K562 (cell line): ENCODE results near the gene KIF26B. TPM values are rescaled to one million over a fixed set of nuclear protein-coding genes. Genes with fewer than 3 reads are reported as not detected.

Experiments used
- ATAC-seq: fragments of 200-7000 bp; cut with Tn5 transposase; 3 replicates; pipeline ENCODE4 v1.9.1; 2020; ENCODE audit warnings: moderate library complexity
- BruUV-seq: library from RNA; stranded (reverse); fragments of 400-500 nt; replicated peaks from 2 replicates; lab custom pipeline; 2021; lab: Mats Ljungman, UMichigan
- CTCF ChIA-PET: fragments of 300-600 bp; formaldehyde crosslinking; extraction: SDS; loops from one replicate; lab custom pipeline; 2021; ENCODE audit warnings: low intra/inter-chr PET ratio; lab: Yijun Ruan, JAX
- POLR2A ChIA-PET: fragments of 300-600, 350-650 bp; sonication (Branson Sonifier 250); formaldehyde crosslinking; extraction: SDS; loops from one replicate; lab custom pipeline; 2021; ENCODE audit warnings: antibody characterized with exemption, inconsistent platforms; lab: Yijun Ruan, JAX
- DNase-seq, 4 experiments: peaks; one replicate each; pipeline versions ENCODE4 v3.0.0 to v3.0.0-alpha.2; 2011 to 2018; ENCODE audit warnings: low spot score in 3 of 4, mixed read lengths in 3 of 4; ENCODE audit errors: extremely low read depth in 1 of 4
- FAIRE-seq: peaks from 2 replicates; lab custom pipeline; 2011; peaks lifted over from hg19 to GRCh38; lab: Jason Lieb, UNC
- H2AFZ ChIP-seq: 2 replicates; pipeline ENCODE4 v1.6.0; 2011; ENCODE audit warnings: low read depth, low read length, control low read depth, inconsistent platforms
- H3K27ac ChIP-seq: fragments of 200-600 bp; 3 replicates; pipeline ENCODE4 v1.8.0; 2011; ENCODE audit warnings: low read depth, mild to moderate bottlenecking, control low read depth, inconsistent platforms, low read length, moderate library complexity, mixed read lengths; ENCODE audit errors: extremely low read depth
- H3K27me3 ChIP-seq, 2 experiments: fragments of 300-600 bp in 1 of 2; 2 replicates in 1 of 2; 3 replicates in 1 of 2; pipeline versions ENCODE4 v1.6.0 to v1.8.0; 2011; ENCODE audit warnings: inconsistent platforms in 2 of 2, low read length in 2 of 2, mild to moderate bottlenecking in 1 of 2, mixed read lengths in 1 of 2, moderate library complexity in 1 of 2; ENCODE audit not compliant: control insufficient read depth in 2 of 2, insufficient read depth in 2 of 2
- H3K36me3 ChIP-seq: fragments of 300-600 bp; 3 replicates; pipeline ENCODE4 v1.8.0; 2011; ENCODE audit warnings: mild to moderate bottlenecking, low read length, inconsistent platforms; ENCODE audit not compliant: control insufficient read depth, insufficient read depth
- H3K4me1 ChIP-seq, 2 experiments: fragments of 200-600 bp in 1 of 2; replicated peaks in 1 of 2; 2 replicates in 1 of 2; 3 replicates in 1 of 2; pipeline versions ENCODE4 v1.5.1 to v1.8.0; 2011; ENCODE audit warnings: inconsistent platforms in 2 of 2, low read length in 2 of 2, mild to moderate bottlenecking in 1 of 2, mixed read lengths in 1 of 2, moderate library complexity in 1 of 2; ENCODE audit not compliant: control insufficient read depth in 2 of 2, insufficient read depth in 2 of 2
- H3K4me2 ChIP-seq: 2 replicates; pipeline ENCODE4 v1.6.1; 2011; ENCODE audit warnings: low read length, control low read depth, inconsistent platforms, mixed read lengths; ENCODE audit not compliant: insufficient read depth
- H3K4me3 ChIP-seq: fragments of 200-600 bp; sonication (generic), shearing (Covaris generic); 2 replicates; pipeline ENCODE4 v1.5.1; 2016; ENCODE audit warnings: control low read depth, inconsistent platforms
- H3K79me2 ChIP-seq: fragments of 200-600 bp; 3 replicates; pipeline ENCODE4 v1.8.0; 2011; ENCODE audit warnings: low read length, inconsistent platforms; ENCODE audit not compliant: control insufficient read depth, insufficient read depth
- H3K9ac ChIP-seq, 2 experiments: 2 replicates each; pipeline versions ENCODE4 v1.6.0 to v1.6.1; 2011; ENCODE audit warnings: low read depth in 2 of 2, low read length in 2 of 2, control low read depth in 1 of 2, inconsistent platforms in 1 of 2, mild to moderate bottlenecking in 1 of 2, mixed read lengths in 1 of 2; ENCODE audit not compliant: insufficient read depth in 1 of 2
- H3K9me1 ChIP-seq: one replicate; pipeline ENCODE4 v1.6.0; 2011; ENCODE audit warnings: inconsistent platforms, mild to moderate bottlenecking, low read length, moderate library complexity; ENCODE audit not compliant: control insufficient read depth, insufficient read depth
- H3K9me3 ChIP-seq: replicated peaks from 2 replicates; pipeline ENCODE4 v1.5.1; 2011; ENCODE audit warnings: low read depth, low read length, inconsistent platforms; ENCODE audit not compliant: control insufficient read depth, insufficient read depth
- H4K20me1 ChIP-seq: replicated peaks from 2 replicates; pipeline ENCODE4 v1.6.1; 2011; ENCODE audit warnings: low read length, inconsistent platforms, mixed read lengths; ENCODE audit not compliant: control insufficient read depth, insufficient read depth
- COPS2 ChIP-seq: fragments of 450-650 bp; conservative IDR thresholded peaks from 2 replicates; pipeline ENCODE4 v1.6.1; 2016; ENCODE audit warnings: mild to moderate bottlenecking, moderate library complexity
- JUNB ChIP-seq: fragments of 450-650 bp; formaldehyde crosslinking; conservative IDR thresholded peaks from 2 replicates; pipeline ENCODE4 v1.4.0; 2020; ENCODE audit warnings: mild to moderate bottlenecking
- PHF21A ChIP-seq: fragments of 450-650 bp; IDR thresholded peaks from 2 replicates; pipeline ENCODE4 v1.6.1; 2017; ENCODE audit warnings: low read depth, borderline replicate concordance
- RUNX1 ChIP-seq: sonication (generic); IDR thresholded peaks from 2 replicates; pipeline ENCODE4 v1.6.1; 2016; ENCODE audit warnings: antibody characterized with exemption, low read depth
- STAT5A ChIP-seq: IDR thresholded peaks from 2 replicates; pipeline ENCODE4 v1.6.1; 2012; ENCODE audit warnings: low read length, inconsistent platforms, borderline replicate concordance
- TEAD1 ChIP-seq, 2 experiments: fragments of 450-650 bp in 1 of 2; sonication (generic) in 1 of 2; formaldehyde crosslinking; IDR thresholded peaks; 2 replicates each; pipeline versions ENCODE4 v1.4.0 to v1.8.0; 2020 to 2022; ENCODE audit warnings: mild to moderate bottlenecking in 2 of 2, missing genetic modification reagents in 1 of 2
- TSC22D4 ChIP-seq: fragments of 450-650 bp; IDR thresholded peaks from 2 replicates; pipeline ENCODE4 v1.6.1; 2016; ENCODE audit warnings: missing genetic modification characterization, missing biosample characterization, control low read depth
- WGBS: fragments of 100-300 bp; shearing (Covaris generic); methylation state at CpG from one replicate; pipeline ENCODE4 v1.1.6; 2016; ENCODE audit warnings: low coverage, mixed read lengths; ENCODE audit not compliant: insufficient coverage; ENCODE audit errors: missing lambda C conversion rate; 5-methylcytosine and 5-hydroxymethylcytosine counted together
- in situ Hi-C: fragments of 300-500 bp; cut with MboI; formaldehyde crosslinking; loops from 4 replicates; pipeline ENCODE4 v1.15.0; 2018; ENCODE audit warnings: inconsistent platforms, mixed read lengths
- intact Hi-C: fragments of 100-400 bp; cut with micrococcal nuclease; formaldehyde crosslinking; loops from 2 replicates; pipeline ENCODE4 v1.14.2; 2022
- polyA plus RNA-seq, 8 experiments: library from polyadenylated mRNA; depleted of rRNA in 4 of 8; stranded (reverse) in 5 of 8; unstranded in 3 of 8; fragments of >200 nt; fragmentation: Nextera tagmentation in 2 of 8; fragmentation: Illumina TruSeq in 1 of 8; extraction: Ambion mirVana in 2 of 8; extraction: Trizol in 1 of 8; gene quantifications; 2 replicates each; pipeline versions ENCODE4 v1.2.1 to v1.2.3, GENCODE V29; 2011 to 2014; ENCODE audit warnings: inconsistent platforms in 1 of 8, missing spikeins in 1 of 8
- total RNA-seq, 7 experiments: library from RNA; depleted of rRNA in 6 of 7; stranded (reverse); fragments of >200 nt in 6 of 7; fragmentation: Illumina TruSeq in 2 of 7; extraction: Trizol in 2 of 7; gene quantifications; 2 replicates each; pipeline versions ENCODE4 v1.2.1 to v1.2.3, GENCODE V29; 2011 to 2021; ENCODE audit warnings: low replicate concordance in 1 of 7
- TF ChIP-seq, protein P1 (sequence below): fragments of 250-450 bp; sonication (Bioruptor Pico); IDR thresholded peaks from 2 replicates; pipeline ENCODE4 v1.4.0; 2020; ENCODE audit warnings: mild to moderate bottlenecking
- TF ChIP-seq, protein P2 (sequence below): fragments of 450-650 bp; IDR thresholded peaks from 2 replicates; pipeline ENCODE4 v1.6.1; 2018; ENCODE audit not compliant: partially characterized antibody
- TF ChIP-seq, protein P3 (sequence below): fragments of 150-350 bp; IDR thresholded peaks from 2 replicates; pipeline ENCODE4 v1.6.1; 2014; ENCODE audit warnings: low read depth, mild to moderate bottlenecking, low read length, borderline replicate concordance
- TF ChIP-seq, protein P4 (sequence below): fragments of 450-650 bp; formaldehyde crosslinking; IDR thresholded peaks from 2 replicates; pipeline ENCODE4 v1.4.0; 2022; ENCODE audit warnings: mild to moderate bottlenecking, moderate library complexity

KIF26B gene
- total and polyA plus RNA-seq, 9 of the 15 experiments (the other 6 are each of a cell fraction or from before 2014, with no cell fraction given): 0.02 to 0.08 (median 0.03) TPM; not detected in 6

DNA sequence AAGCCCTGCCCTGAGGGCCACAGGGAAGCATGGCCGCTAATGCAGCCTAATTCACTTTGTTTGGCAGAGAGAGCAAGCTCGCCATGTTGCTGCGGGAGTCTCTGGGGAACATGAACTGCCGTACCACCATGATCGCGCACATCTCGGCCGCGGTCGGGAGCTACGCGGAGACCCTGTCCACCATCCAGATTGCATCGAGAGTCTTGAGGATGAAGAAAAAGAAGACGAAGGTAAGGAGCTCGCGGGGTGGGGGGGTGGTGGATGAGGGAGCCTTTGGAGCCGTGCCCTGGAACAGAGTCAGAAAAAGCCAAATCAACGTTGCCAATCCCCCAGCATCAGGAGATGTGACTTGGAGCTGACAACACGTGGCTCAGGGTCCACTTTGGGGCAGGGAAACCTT, 529.4 kb downstream of the KIF26B start:
- WGBS: 34% methylated on average over 19 of the region's 19 CpGs
- FAIRE-seq: no peak
- TF ChIP-seq TSC22D4 (tag) (no peak), COPS2 (no peak), JUNB (CRISPR knock-in tag) (no peak), PHF21A (no peak), RUNX1 (no peak), STAT5A (no peak), TEAD1 (CRISPR knock-in tag; IDR thresholded peaks at IDR 0.05) (no peak)
- TF ChIP-seq, protein P1, sequence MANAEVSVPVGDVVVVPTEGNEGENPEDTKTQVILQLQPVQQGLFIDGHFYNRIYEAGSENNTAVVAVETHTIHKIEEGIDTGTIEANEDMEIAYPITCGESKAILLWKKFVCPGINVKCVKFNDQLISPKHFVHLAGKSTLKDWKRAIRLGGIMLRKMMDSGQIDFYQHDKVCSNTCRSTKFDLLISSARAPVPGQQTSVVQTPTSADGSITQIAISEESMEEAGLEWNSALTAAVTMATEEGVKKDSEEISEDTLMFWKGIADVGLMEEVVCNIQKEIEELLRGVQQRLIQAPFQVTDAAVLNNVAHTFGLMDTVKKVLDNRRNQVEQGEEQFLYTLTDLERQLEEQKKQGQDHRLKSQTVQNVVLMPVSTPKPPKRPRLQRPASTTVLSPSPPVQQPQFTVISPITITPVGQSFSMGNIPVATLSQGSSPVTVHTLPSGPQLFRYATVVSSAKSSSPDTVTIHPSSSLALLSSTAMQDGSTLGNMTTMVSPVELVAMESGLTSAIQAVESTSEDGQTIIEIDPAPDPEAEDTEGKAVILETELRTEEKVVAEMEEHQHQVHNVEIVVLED: no peak
- TF ChIP-seq, protein P2, sequence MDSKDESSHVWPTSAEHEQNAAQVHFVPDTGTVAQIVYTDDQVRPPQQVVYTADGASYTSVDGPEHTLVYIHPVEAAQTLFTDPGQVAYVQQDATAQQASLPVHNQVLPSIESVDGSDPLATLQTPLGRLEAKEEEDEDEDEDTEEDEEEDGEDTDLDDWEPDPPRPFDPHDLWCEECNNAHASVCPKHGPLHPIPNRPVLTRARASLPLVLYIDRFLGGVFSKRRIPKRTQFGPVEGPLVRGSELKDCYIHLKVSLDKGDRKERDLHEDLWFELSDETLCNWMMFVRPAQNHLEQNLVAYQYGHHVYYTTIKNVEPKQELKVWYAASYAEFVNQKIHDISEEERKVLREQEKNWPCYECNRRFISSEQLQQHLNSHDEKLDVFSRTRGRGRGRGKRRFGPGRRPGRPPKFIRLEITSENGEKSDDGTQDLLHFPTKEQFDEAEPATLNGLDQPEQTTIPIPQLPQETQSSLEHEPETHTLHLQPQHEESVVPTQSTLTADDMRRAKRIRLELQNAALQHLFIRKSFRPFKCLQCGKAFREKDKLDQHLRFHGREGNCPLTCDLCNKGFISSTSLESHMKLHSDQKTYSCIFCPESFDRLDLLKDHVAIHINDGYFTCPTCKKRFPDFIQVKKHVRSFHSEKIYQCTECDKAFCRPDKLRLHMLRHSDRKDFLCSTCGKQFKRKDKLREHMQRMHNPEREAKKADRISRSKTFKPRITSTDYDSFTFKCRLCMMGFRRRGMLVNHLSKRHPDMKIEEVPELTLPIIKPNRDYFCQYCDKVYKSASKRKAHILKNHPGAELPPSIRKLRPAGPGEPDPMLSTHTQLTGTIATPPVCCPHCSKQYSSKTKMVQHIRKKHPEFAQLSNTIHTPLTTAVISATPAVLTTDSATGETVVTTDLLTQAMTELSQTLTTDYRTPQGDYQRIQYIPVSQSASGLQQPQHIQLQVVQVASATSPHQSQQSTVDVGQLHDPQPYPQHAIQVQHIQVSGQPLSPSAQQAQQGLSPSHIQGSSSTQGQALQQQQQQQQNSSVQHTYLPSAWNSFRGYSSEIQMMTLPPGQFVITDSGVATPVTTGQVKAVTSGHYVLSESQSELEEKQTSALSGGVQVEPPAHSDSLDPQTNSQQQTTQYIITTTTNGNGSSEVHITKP: no peak
- TF ChIP-seq, protein P3, sequence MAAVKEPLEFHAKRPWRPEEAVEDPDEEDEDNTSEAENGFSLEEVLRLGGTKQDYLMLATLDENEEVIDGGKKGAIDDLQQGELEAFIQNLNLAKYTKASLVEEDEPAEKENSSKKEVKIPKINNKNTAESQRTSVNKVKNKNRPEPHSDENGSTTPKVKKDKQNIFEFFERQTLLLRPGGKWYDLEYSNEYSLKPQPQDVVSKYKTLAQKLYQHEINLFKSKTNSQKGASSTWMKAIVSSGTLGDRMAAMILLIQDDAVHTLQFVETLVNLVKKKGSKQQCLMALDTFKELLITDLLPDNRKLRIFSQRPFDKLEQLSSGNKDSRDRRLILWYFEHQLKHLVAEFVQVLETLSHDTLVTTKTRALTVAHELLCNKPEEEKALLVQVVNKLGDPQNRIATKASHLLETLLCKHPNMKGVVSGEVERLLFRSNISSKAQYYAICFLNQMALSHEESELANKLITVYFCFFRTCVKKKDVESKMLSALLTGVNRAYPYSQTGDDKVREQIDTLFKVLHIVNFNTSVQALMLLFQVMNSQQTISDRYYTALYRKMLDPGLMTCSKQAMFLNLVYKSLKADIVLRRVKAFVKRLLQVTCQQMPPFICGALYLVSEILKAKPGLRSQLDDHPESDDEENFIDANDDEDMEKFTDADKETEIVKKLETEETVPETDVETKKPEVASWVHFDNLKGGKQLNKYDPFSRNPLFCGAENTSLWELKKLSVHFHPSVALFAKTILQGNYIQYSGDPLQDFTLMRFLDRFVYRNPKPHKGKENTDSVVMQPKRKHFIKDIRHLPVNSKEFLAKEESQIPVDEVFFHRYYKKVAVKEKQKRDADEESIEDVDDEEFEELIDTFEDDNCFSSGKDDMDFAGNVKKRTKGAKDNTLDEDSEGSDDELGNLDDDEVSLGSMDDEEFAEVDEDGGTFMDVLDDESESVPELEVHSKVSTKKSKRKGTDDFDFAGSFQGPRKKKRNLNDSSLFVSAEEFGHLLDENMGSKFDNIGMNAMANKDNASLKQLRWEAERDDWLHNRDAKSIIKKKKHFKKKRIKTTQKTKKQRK: no peak
- TF ChIP-seq, protein P4, sequence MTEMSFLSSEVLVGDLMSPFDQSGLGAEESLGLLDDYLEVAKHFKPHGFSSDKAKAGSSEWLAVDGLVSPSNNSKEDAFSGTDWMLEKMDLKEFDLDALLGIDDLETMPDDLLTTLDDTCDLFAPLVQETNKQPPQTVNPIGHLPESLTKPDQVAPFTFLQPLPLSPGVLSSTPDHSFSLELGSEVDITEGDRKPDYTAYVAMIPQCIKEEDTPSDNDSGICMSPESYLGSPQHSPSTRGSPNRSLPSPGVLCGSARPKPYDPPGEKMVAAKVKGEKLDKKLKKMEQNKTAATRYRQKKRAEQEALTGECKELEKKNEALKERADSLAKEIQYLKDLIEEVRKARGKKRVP: no peak

More for the DNA sequence above, 529.4 kb downstream of the KIF26B start:
- no peak for DNase-seq
- Histone ChIP-seq H3K27ac (no peak overlapping the region), H3K4me2 (no peak overlapping the region), H3K27me3 (peaks cover 62 to 90% of the 10 kb centered on the region in 2 experiments; a peak in 4 of 5 replicates), H4K20me1 (peaks cover 7% of the 10 kb centered on the region; the same call in 1 of the 2 replicates), H3K36me3 (no peaks in the 10 kb centered on the region), H3K9ac (no peak overlapping the region), H2AFZ (no peak overlapping the region), H3K4me1 (peaks cover 0 to 31% of the 10 kb centered on the region in 2 experiments; a peak in 2 of 5 replicates), H3K4me3 (no peak overlapping the region), H3K9me1 (no peaks in the 10 kb centered on the region), H3K79me2 (no peaks in the 10 kb centered on the region), H3K9me3 (no peaks in the 10 kb centered on the region)
- ATAC-seq: no peak
- intact Hi-C loops (no loop called here), in situ Hi-C loops (no loop called here)
- ChIA-PET CTCF (no interaction called here), POLR2A (no interaction called here)
- no TSS peak for BruUV-seq
